ENCODE measurements around the gene DIABLO. TPM values are rescaled to one million over a fixed set of nuclear protein-coding genes. Genes with fewer than 3 reads are reported as not detected.

Gene DIABLO
- total RNA-seq, 1 donor from 2014 or later, result 78.5 TPM

- Mint-ChIP-seq H3K27me3 (ENCODE audit: low read depth) (no peaks in the 10 kb centered on the region), H3K27ac (ENCODE audit: unreplicated experiment) (no peak overlapping the region), H3K36me3 (ENCODE audit: low read depth) (no peaks in the 10 kb centered on the region), H3K9me3 (no peaks in the 10 kb centered on the region), H3K4me1 (peaks cover 34% of the 10 kb centered on the region), H3K4me3 (peak overlapping the region; percentile 98)
- no peak for DNase-seq (ENCODE audit: low read depth, low spot score)
- TF ChIP-seq, protein P1, sequence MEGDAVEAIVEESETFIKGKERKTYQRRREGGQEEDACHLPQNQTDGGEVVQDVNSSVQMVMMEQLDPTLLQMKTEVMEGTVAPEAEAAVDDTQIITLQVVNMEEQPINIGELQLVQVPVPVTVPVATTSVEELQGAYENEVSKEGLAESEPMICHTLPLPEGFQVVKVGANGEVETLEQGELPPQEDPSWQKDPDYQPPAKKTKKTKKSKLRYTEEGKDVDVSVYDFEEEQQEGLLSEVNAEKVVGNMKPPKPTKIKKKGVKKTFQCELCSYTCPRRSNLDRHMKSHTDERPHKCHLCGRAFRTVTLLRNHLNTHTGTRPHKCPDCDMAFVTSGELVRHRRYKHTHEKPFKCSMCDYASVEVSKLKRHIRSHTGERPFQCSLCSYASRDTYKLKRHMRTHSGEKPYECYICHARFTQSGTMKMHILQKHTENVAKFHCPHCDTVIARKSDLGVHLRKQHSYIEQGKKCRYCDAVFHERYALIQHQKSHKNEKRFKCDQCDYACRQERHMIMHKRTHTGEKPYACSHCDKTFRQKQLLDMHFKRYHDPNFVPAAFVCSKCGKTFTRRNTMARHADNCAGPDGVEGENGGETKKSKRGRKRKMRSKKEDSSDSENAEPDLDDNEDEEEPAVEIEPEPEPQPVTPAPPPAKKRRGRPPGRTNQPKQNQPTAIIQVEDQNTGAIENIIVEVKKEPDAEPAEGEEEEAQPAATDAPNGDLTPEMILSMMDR (conservative IDR thresholded peaks at IDR 0.05), result no peak
These were observed 694 bp upstream of the DIABLO start for GRCh38 chr12:122226366-122227125.

DNA sequence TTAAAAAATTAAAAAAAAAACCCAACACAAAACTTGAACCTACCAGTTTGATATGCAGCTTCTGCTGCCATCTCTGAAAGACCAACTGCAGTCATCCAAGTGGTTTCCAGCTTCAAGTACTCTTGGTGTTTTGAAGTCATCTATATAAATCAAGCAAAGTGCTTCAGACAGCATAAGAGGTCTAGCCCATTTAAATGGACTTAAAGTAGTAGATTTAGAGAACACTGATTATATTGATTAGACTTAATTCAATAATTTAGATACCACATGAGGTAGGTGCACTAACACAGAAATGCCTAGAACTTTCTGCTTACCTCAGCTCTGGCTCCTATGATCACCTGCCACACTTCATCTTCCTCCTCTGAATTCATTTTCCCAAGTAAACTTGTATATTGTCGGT, 9.4 kb downstream of the DIABLO start:
- Mint-ChIP-seq H3K4me3 (no peak overlapping the region), H3K9me3 (no peaks in the 10 kb centered on the region), H3K36me3 (ENCODE audit: low read depth) (peaks cover 17% of the 10 kb centered on the region), H3K27ac (ENCODE audit: unreplicated experiment) (no peak overlapping the region), H3K27me3 (ENCODE audit: low read depth) (no peaks in the 10 kb centered on the region), H3K4me1 (no peaks in the 10 kb centered on the region)
- TF ChIP-seq, protein P1 (conservative IDR thresholded peaks at IDR 0.05), result no peak
- no peak for DNase-seq (ENCODE audit: low read depth, low spot score)

DNA sequence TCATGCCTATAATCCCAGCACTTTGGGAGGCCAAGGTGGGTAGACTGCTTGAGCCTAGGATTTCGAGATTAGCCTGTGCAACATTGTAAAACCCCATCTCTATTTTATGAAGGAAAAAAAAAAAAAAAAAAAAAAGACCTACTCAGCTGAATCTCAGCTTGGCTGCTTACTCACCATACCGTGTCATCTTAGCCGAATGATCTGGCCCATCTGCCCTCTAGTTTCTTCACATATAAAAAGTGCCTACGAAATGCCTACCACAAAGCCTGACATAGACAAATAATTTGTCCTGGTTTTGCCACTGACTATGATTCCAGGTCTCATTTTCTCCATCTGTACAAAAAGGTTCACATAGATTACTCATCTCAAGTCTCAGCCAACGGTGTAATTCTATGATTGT, 10.1 kb downstream of the DIABLO start:
- Mint-ChIP-seq H3K9me3 (no peaks in the 10 kb centered on the region), H3K4me1 (no peaks in the 10 kb centered on the region), H3K4me3 (no peak overlapping the region), H3K27ac (ENCODE audit: unreplicated experiment) (no peak overlapping the region), H3K27me3 (ENCODE audit: low read depth) (no peaks in the 10 kb centered on the region), H3K36me3 (ENCODE audit: low read depth) (peaks cover 19% of the 10 kb centered on the region)
- TF ChIP-seq, protein P1 (conservative IDR thresholded peaks at IDR 0.05), result no peak
- no peak for DNase-seq (ENCODE audit: low read depth, low spot score)

DNA sequence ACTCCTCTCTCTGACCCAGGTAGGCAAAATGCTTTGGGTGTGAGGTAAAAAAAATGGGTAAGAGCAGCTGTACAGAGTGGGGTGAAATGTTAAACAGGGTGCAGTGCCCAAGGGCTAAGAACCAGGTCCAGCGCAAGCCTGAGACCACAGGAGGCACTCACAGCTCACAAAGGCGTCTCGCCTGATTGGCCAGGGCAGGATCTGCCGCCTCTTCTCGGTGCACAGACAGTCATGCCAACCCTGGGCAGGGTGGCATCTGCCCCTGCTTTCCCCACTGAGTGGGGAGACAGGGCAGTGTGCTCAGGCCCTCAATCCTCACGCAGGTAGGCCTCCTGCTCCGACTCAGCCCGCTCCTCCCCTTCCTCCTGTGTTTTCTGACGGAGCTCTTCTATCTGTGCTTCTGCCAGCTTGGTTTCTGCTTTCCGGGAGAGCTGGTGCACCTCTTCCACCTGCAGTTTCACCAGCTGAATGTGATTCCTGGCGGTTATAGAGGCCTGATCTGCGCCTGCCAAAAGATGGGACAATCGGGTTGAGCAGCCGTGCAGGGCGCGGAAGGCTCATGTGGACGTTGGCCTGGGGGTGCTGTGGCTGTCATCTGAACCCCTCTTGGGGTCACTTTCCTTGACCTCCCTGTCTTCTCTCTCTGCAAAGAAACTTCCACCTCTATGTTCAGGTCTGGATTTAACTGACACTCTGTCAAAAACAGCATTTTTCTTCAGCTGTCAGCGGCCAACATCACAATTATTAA, 17.6 kb downstream of the DIABLO start:
- Mint-ChIP-seq H3K4me1 (peaks cover 7% of the 10 kb centered on the region), H3K36me3 (ENCODE audit: low read depth) (peaks cover 12% of the 10 kb centered on the region), H3K4me3 (peak overlapping the region; percentile 4), H3K9me3 (no peaks in the 10 kb centered on the region), H3K27ac (ENCODE audit: unreplicated experiment) (no peak overlapping the region), H3K27me3 (ENCODE audit: low read depth) (peaks cover 34% of the 10 kb centered on the region)
- TF ChIP-seq, protein P1 (conservative IDR thresholded peaks at IDR 0.05), result no peak
- DNase-seq (ENCODE audit: low read depth, low spot score), result no peak

- H3K27me3 Mint-ChIP-seq (ENCODE audit: low read depth), result peaks cover 43% of the 10 kb centered on the region
These were observed 18.5 kb downstream of the DIABLO start for GRCh38 chr12:122207391-122207790.

More at GRCh38 chr12:122207391-122207790, 18.5 kb downstream of the DIABLO start:
- Mint-ChIP-seq H3K36me3 (ENCODE audit: low read depth) (peaks cover 12% of the 10 kb centered on the region), H3K4me3 (no peak overlapping the region), H3K4me1 (peaks cover 10% of the 10 kb centered on the region), H3K27ac (ENCODE audit: unreplicated experiment) (no peak overlapping the region), H3K9me3 (no peaks in the 10 kb centered on the region)
- DNase-seq (ENCODE audit: low read depth, low spot score), result no peak
- TF ChIP-seq, protein P1 (conservative IDR thresholded peaks at IDR 0.05), result no peak
